Activated CD8-positive, alpha-beta memory T cell treated with anti-CD3 and anti-CD28 coated beads, Interleukin-2, amount 50 U/mL, for 1 hour (primary cell): ENCODE data around the gene SKOR1.

Experiments
- DNase-seq: peaks from one replicate; pipeline ENCODE4 v3.0.0-alpha.2; 2020; ENCODE audit errors: extremely low read depth

The SKOR1 gene

DNA sequence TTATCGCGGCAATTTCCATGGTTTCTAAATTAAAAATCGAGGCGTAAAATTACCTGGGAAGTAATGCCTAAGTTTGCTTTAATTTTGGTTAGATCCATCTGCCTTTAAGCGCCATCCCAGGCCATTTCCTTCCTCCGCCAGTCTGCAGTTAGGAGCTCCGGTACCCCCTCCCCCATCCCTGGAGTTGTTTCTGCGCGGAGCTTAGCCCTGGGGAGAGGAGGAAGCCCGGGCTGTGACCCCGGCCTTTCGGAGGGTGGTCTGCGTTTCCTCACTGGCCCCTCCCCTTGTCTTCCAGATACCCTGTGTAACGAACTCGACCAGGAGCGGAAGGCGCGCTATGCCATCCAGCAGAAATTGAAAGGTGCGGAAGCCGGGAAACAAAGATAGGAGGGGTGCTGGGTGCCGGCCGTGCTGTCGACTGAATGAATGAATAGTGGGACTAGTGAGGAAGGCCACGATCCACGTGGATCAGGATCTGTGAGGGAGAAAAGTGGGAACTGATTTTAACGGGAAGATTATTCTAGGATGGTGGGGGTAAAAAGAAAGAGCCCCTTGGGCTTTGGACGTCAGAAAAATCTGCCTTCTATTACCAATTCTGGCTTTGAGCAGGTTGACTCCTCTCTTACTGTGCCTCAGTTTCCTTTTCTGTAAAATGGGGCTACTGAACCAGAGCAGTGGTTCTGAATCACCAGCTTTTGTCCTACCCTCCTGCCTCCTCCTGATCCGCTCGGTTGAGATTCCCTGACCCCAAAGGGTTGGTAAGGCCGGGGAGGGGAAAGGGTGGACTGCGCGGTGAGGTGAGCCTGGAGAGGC is 7.8 kb downstream of the SKOR1 start:
- no peak for DNase-seq

GRCh38 chr15:67833710-67834511 is 8.6 kb downstream of the SKOR1 start:
- no peak for DNase-seq

- DNase-seq, result no peak
Observed at GRCh38 chr15:67834581-67835296, 9.4 kb downstream of the SKOR1 start.

- DNase-seq, result no peak
Observed at GRCh38 chr15:67835297-67836133, 10.2 kb downstream of the SKOR1 start.

GRCh38 chr15:67836134-67836455 is 10.8 kb downstream of the SKOR1 start:
- no peak for DNase-seq

GRCh38 chr15:67836477-67836876 is 11.2 kb downstream of the SKOR1 start:
- DNase-seq, result no peak

GRCh38 chr15:67836955-67837354 is 11.6 kb downstream of the SKOR1 start:
- no peak for DNase-seq

DNA sequence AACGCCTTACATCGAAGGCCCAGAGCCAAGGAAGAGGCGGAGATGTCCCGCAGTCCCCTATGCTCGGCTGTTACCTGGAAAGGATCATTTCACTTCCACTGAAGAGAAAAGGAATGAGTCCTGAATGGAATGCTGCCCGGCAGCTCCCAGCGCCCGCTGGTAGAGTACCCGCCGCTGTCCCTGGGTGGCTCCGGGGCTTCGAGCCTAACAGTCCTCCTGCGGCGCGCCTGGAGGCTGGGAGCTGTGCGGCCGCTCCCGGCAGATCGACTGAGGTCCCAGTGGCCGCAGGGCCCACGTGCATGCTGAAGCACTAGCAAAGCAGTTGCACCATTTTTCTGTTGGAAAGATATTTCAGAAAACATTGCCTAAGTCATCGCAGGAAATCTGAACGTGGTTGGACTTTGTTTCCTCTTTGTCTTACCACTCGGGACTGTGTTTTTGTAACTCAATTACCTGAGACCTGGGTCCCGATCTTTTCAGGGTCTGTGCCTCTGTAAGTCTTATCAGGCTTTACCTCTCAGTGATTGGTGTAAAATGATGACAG is 13.6 kb downstream of the SKOR1 start:
- DNase-seq, result no peak

DNA sequence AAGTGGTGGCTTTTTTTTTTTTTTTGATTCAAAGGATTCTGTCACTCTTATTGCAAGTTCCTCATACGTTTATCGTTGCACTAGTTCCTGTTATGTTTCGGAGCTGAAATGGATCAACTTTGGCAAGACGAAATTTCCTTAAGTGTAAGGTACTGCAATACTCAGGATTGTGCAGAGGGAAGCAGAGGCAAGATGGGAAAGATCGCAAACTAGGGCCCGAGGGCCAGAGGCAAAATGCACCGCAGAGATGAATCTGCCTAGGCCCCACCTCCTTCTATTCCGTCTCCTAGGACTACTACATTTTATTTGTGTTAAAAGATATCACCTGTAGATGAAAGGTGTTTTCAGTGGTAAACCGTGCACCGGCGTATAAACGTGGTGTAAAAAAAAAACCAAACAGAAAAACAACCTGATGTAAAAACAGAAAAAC is 14.2 kb downstream of the SKOR1 start:
- DNase-seq, result no peak

DNA sequence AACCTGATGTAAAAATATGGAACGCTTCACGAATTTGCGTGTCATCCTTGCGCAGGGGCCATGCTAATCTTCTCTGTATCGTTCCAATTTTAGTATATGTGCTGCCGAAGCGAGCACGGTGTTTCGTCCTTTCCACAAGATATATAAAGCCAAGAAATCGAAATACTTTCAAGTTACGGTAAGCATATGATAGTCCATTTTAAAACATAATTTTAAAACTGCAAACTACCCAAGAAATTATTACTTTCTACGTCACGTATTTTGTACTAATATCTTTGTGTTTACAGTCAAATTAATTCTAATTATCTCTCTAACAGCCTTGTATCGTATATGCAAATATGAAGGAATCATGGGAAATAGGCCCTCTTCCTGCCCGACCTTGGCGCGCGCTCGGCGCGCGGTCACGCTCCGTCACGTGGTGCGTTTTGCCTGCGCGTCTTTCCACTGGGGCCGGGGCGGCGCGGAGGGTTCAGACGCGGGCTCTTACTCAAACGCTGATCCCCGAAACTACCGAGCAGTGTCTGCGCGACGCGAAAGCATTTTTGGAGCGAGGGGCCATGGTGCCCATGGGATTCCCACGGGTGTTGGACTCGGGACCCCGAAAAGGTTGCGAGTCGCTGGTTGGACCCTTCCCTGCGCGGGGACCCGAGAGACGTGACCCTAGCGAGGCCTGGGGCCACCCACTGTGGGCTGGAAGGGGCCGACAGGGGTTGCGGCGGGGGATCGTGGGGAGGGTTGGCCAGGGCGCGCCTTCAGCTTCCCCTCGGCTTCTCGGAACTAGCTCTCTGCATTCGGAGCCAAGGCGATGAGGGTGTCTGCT is 14.8 kb downstream of the SKOR1 start, which contains the start of gene RNU6-1:
Gene RNU6-1 (minus strand): TSS at position 117 of the 820 bp plus-strand sequence.
- peak; percentile 83 for DNase-seq

GRCh38 chr15:67840749-67841512 is 15.6 kb downstream of the SKOR1 start:
- DNase-seq, result no peak

DNA sequence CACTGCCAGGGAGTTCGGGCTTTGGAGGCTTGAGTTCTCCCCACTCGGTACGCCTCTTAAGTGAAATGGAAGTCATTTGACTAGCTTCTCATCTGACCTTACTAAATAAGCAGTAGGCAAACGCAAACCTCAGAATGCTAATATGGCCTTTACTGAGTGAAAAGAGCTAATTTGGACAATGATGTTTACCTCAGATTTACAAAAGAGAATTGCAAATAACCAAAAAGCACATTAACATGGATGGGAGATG is 16.1 kb downstream of the SKOR1 start:
- no peak for DNase-seq

GRCh38 chr15:67843092-67843501 is 17.8 kb downstream of the SKOR1 start:
- no peak for DNase-seq

- no peak for DNase-seq
Observed at GRCh38 chr15:67843571-67844387, 18.5 kb downstream of the SKOR1 start.

DNA sequence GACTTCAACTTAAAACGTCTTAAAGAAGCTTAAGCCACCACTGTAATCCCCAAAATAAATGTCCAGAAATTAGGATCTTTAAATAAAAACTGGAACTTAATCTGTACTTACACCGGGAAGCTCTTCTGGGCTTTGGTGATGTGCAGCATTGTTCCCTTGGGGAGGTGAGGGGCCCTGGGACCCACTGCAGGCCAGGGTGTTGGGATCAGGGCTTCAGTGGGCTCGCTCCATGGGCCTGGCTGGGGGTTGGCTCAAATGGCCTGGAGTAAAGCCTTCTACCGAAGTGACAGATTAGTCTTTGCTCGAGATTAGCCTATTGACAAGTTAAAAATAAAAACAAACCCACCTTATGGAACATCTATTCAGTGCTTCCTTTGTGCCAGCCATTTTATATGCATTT is 20.7 kb downstream of the SKOR1 start:
- DNase-seq, result no peak

DNA sequence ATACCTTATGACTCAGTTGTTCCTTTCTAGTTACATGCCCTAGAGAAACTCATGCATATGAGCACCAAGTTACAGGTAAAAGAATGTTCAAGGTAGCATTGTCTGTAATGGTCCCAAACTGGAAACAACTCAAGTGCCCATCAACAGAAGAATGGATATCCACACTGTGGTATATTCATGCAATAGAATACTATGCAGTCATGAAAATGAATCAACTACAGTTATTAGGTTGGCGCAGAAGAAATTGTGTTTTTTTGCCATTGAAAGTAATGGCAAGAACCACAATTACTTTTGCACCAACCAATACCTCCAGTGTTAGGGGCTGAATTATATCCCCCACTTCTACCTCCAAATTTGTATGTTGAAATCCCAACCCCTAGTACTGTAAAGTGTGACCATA is 24.2 kb downstream of the SKOR1 start:
- no peak for DNase-seq

GRCh38 chr15:67850336-67850735 is 25.0 kb downstream of the SKOR1 start:
- DNase-seq, result no peak

- no peak for DNase-seq
Observed at GRCh38 chr15:67850994-67851571, 25.8 kb downstream of the SKOR1 start.

- no peak for DNase-seq
Observed at GRCh38 chr15:67852418-67852817, 27.1 kb downstream of the SKOR1 start.
